Measurements from ENCODE around the gene ERAS. TPM values are rescaled to one million over a fixed set of nuclear protein-coding genes. Genes with fewer than 3 reads are reported as not detected.
A peak's percentile ranks its signal among the peaks of the same experiment; 100 is the strongest.

The ERAS gene
- total RNA-seq, 1 donor from 2014 or later, result not detected

DNA sequence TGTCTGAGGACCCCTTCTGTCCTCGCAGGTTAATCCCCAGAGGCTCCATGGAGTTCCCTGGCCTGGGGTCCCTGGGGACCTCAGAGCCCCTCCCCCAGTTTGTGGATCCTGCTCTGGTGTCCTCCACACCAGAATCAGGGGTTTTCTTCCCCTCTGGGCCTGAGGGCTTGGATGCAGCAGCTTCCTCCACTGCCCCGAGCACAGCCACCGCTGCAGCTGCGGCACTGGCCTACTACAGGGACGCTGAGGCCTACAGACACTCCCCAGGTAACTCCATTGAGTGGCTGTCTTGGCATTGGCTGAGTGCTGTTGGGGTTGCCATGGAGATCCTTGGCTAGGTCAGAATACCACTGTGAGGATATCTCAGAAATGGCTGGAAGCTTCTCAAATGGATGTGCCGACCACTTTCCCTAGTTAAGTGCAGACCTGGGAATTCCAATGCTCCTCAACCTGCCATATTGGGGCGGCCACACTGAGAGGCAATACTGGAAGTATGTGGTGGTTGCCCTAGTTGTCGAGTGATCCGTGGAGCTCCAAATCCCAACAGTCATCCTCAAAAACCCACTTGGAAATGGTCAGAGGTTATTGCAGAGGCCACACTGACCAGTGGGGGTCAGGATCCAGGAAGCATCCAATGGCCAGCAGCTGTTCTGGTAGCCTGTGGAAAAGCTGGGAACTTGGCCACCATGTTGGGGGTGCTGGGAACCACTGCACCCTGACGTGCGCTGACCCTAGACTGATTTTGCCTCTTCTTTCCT is 35.1 kb upstream of the ERAS start:
- no peaks in the 10 kb centered on the region for H3K9me3 ChIP-seq (ENCODE audit: insufficient read depth, low read depth, low read length)
- H2AFZ ChIP-seq (ENCODE audit: low read depth, low read length), result no peak overlapping the region
- Mint-ChIP-seq H3K4me1 (ENCODE audit: low read depth, unreplicated experiment) (peaks cover 10% of the 10 kb centered on the region), H3K27ac (ENCODE audit: unreplicated experiment) (no peak overlapping the region), H3K27me3 (ENCODE audit: low read depth, unreplicated experiment) (peaks cover 23% of the 10 kb centered on the region), H3K36me3 (ENCODE audit: low read depth, unreplicated experiment) (no peaks in the 10 kb centered on the region), H3K9me3 (ENCODE audit: unreplicated experiment) (no peaks in the 10 kb centered on the region), H3K4me3 (ENCODE audit: unreplicated experiment) (no peak overlapping the region)
- FAIRE-seq, result no peak
- TF ChIP-seq, protein P1, sequence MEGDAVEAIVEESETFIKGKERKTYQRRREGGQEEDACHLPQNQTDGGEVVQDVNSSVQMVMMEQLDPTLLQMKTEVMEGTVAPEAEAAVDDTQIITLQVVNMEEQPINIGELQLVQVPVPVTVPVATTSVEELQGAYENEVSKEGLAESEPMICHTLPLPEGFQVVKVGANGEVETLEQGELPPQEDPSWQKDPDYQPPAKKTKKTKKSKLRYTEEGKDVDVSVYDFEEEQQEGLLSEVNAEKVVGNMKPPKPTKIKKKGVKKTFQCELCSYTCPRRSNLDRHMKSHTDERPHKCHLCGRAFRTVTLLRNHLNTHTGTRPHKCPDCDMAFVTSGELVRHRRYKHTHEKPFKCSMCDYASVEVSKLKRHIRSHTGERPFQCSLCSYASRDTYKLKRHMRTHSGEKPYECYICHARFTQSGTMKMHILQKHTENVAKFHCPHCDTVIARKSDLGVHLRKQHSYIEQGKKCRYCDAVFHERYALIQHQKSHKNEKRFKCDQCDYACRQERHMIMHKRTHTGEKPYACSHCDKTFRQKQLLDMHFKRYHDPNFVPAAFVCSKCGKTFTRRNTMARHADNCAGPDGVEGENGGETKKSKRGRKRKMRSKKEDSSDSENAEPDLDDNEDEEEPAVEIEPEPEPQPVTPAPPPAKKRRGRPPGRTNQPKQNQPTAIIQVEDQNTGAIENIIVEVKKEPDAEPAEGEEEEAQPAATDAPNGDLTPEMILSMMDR (IDR thresholded peaks at IDR 0.05; ENCODE audit: insufficient read depth, low read depth, low read length), result no peak
- no peak for TF ChIP-seq EZH2 (IDR thresholded peaks at IDR 0.05; ENCODE audit: insufficient read depth, low read length)
- peaks cover 9% of the 10 kb centered on the region for H3K4me1 ChIP-seq (ENCODE audit: insufficient read depth, low read length)
- H3K27me3 ChIP-seq (ENCODE audit: insufficient read depth, low read length), result peaks cover 3% of the 10 kb centered on the region
- H3K4me3 ChIP-seq (ENCODE audit: insufficient read depth, low read depth, low read length), result no peak overlapping the region
- H3K27ac ChIP-seq (ENCODE audit: low read depth, low read length), result no peak overlapping the region
- no peaks in the 10 kb centered on the region for H4K20me1 ChIP-seq (ENCODE audit: insufficient read depth, low read length)
- no peaks in the 10 kb centered on the region for H3K79me2 ChIP-seq (ENCODE audit: insufficient read depth, low read length)
- no peak overlapping the region for H3K9ac ChIP-seq (ENCODE audit: low read length)
- no peak for DNase-seq (ENCODE audit: low read depth)
- no peaks in the 10 kb centered on the region for H3K36me3 ChIP-seq (ENCODE audit: insufficient read depth, low read length)
- H3K4me2 ChIP-seq (ENCODE audit: low read length), result no peak overlapping the region

DNA sequence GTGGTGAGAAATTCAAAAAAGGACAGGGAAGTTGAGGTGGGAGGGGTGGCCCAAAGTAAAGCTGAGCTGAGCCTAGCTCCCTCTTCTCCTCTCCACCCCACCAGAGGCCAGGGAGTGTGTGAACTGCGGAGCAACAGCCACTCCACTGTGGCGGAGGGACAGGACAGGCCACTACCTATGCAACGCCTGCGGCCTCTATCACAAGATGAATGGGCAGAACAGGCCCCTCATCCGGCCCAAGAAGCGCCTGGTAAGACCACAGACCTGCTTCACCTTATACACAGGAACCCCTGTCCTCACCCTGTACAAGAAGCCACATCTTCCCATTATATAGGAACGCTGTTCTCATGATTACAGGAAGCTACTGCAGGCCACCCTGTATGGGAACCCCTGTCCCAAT is 34.1 kb upstream of the ERAS start:
- Mint-ChIP-seq H3K27ac (ENCODE audit: unreplicated experiment) (no peak overlapping the region), H3K9me3 (ENCODE audit: unreplicated experiment) (no peaks in the 10 kb centered on the region), H3K27me3 (ENCODE audit: low read depth, unreplicated experiment) (peaks cover 18% of the 10 kb centered on the region), H3K4me3 (ENCODE audit: unreplicated experiment) (no peak overlapping the region), H3K4me1 (ENCODE audit: low read depth, unreplicated experiment) (peaks cover 10% of the 10 kb centered on the region), H3K36me3 (ENCODE audit: low read depth, unreplicated experiment) (no peaks in the 10 kb centered on the region)
- no peak overlapping the region for H3K4me2 ChIP-seq (ENCODE audit: low read length)
- H3K4me3 ChIP-seq (ENCODE audit: insufficient read depth, low read depth, low read length), result no peak overlapping the region
- H3K9me3 ChIP-seq (ENCODE audit: insufficient read depth, low read depth, low read length), result no peaks in the 10 kb centered on the region
- FAIRE-seq (no peak), DNase-seq (ENCODE audit: low read depth) (no peak)
- no peaks in the 10 kb centered on the region for H3K79me2 ChIP-seq (ENCODE audit: insufficient read depth, low read length)
- TF ChIP-seq, protein P1 (IDR thresholded peaks at IDR 0.05; ENCODE audit: insufficient read depth, low read depth, low read length), result no peak
- no peak for TF ChIP-seq EZH2 (IDR thresholded peaks at IDR 0.05; ENCODE audit: insufficient read depth, low read length)
- no peaks in the 10 kb centered on the region for H4K20me1 ChIP-seq (ENCODE audit: insufficient read depth, low read length)
- H2AFZ ChIP-seq (ENCODE audit: low read depth, low read length), result no peak overlapping the region
- peaks cover 9% of the 10 kb centered on the region for H3K4me1 ChIP-seq (ENCODE audit: insufficient read depth, low read length)
- H3K27ac ChIP-seq (ENCODE audit: low read depth, low read length), result no peak overlapping the region
- no peak overlapping the region for H3K9ac ChIP-seq (ENCODE audit: low read length)
- H3K36me3 ChIP-seq (ENCODE audit: insufficient read depth, low read length), result no peaks in the 10 kb centered on the region
- no peaks in the 10 kb centered on the region for H3K27me3 ChIP-seq (ENCODE audit: insufficient read depth, low read length)

DNA sequence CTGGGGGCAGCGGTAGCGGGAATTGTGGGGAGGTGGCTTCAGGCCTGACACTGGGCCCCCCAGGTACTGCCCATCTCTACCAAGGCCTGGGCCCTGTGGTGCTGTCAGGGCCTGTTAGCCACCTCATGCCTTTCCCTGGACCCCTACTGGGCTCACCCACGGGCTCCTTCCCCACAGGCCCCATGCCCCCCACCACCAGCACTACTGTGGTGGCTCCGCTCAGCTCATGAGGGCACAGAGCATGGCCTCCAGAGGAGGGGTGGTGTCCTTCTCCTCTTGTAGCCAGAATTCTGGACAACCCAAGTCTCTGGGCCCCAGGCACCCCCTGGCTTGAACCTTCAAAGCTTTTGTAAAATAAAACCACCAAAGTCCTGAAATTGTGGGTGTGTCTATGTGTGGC is 32.4 kb upstream of the ERAS start:
- Histone ChIP-seq H3K79me2 (ENCODE audit: insufficient read depth, low read length) (no peaks in the 10 kb centered on the region), H3K4me3 (ENCODE audit: insufficient read depth, low read depth, low read length) (no peak overlapping the region), H3K27ac (ENCODE audit: low read depth, low read length) (no peak overlapping the region), H3K9ac (ENCODE audit: low read length) (no peak overlapping the region), H3K36me3 (ENCODE audit: insufficient read depth, low read length) (no peaks in the 10 kb centered on the region), H2AFZ (ENCODE audit: low read depth, low read length) (no peak overlapping the region), H3K9me3 (ENCODE audit: insufficient read depth, low read depth, low read length) (no peaks in the 10 kb centered on the region), H3K4me1 (ENCODE audit: insufficient read depth, low read length) (peaks cover 9% of the 10 kb centered on the region), H4K20me1 (ENCODE audit: insufficient read depth, low read length) (no peaks in the 10 kb centered on the region), H3K4me2 (ENCODE audit: low read length) (no peak overlapping the region), H3K27me3 (ENCODE audit: insufficient read depth, low read length) (no peaks in the 10 kb centered on the region)
- H3K4me1 Mint-ChIP-seq (ENCODE audit: low read depth, unreplicated experiment), result peaks cover 10% of the 10 kb centered on the region
- no peak overlapping the region for H3K4me3 Mint-ChIP-seq (ENCODE audit: unreplicated experiment)
- TF ChIP-seq, protein P1 (IDR thresholded peaks at IDR 0.05; ENCODE audit: insufficient read depth, low read depth, low read length), result no peak
- no peak for TF ChIP-seq EZH2 (IDR thresholded peaks at IDR 0.05; ENCODE audit: insufficient read depth, low read length)
- peak overlapping the region; percentile 77 for H3K27ac Mint-ChIP-seq (ENCODE audit: unreplicated experiment)
- no peaks in the 10 kb centered on the region for H3K36me3 Mint-ChIP-seq (ENCODE audit: low read depth, unreplicated experiment)
- H3K9me3 Mint-ChIP-seq (ENCODE audit: unreplicated experiment), result no peaks in the 10 kb centered on the region
- FAIRE-seq, result no peak
- no peak for DNase-seq (ENCODE audit: low read depth)
- peaks cover 4% of the 10 kb centered on the region for H3K27me3 Mint-ChIP-seq (ENCODE audit: low read depth, unreplicated experiment)
